Panc1 (cell line): Measurements from ENCODE around the gene CFAP410.

Experiments
- CTCF ChIP-seq: fragments of 450-650 bp; IDR thresholded peaks from 2 replicates; pipeline ENCODE4 v1.5.1; 2017; ENCODE audit warnings: mild to moderate bottlenecking
- REST ChIP-seq, 2 experiments: IDR thresholded peaks; 2 replicates each; pipeline ENCODE4 v1.6.1; 2011 to 2012; ENCODE audit warnings: low read depth in 2 of 2, control low read depth in 1 of 2, low read length in 1 of 2, mild to moderate bottlenecking in 1 of 2, moderate library complexity in 1 of 2; ENCODE audit not compliant: insufficient read depth in 1 of 2
- TCF7L2 ChIP-seq: IDR thresholded peaks from 2 replicates; pipeline ENCODE4 v1.6.1; 2011; ENCODE audit warnings: mild to moderate bottlenecking, low read depth, low read length, inconsistent platforms

GRCh38 chr21:44352253-44352860 is 13.2 kb upstream of the CFAP410 start:
- TF ChIP-seq TCF7L2: no peak
- no peak for TF ChIP-seq REST (IDR thresholded peaks at IDR 0.05; ENCODE audit: insufficient read depth in 1 of 2, low read depth in 2 of 2, low read length in 1 of 2)
- TF ChIP-seq CTCF: no peak
